GM23338 (cell line): ENCODE measurements around the gene STAP2. TPM values are rescaled to one million over a fixed set of nuclear protein-coding genes. Genes with fewer than 3 reads are reported as not detected.

Experiments
- ATAC-seq: fragments of 200-7000 bp; cut with Tn5 transposase; 3 replicates; pipeline ENCODE4 v1.9.1; 2020
- DNase-seq: peaks from one replicate; pipeline ENCODE4 v3.0.0-alpha.2; 2015; ENCODE audit warnings: low spot score
- H2AFZ ChIP-seq: fragments of 200-600 bp; sonication (generic); 2 replicates; pipeline ENCODE4 v1.8.0; 2016; ENCODE audit warnings: antibody characterized with exemption, mild to moderate bottlenecking, moderate library complexity
- H3F3A ChIP-seq: fragments of 200-600 bp; sonication (generic); replicated peaks from 2 replicates; pipeline ENCODE4 v1.8.0; 2017; ENCODE audit warnings: antibody characterized with exemption, mixed run types, low read depth
- H3K27ac ChIP-seq: fragments of 200-600 bp; sonication (generic); 2 replicates; pipeline ENCODE4 v1.6.1; 2016; ENCODE audit warnings: low read depth
- H3K27me3 ChIP-seq: fragments of 200-600 bp; sonication (generic); 2 replicates; pipeline ENCODE4 v1.8.0; 2016; ENCODE audit warnings: mild to moderate bottlenecking, mixed run types, moderate library complexity; ENCODE audit not compliant: insufficient read depth
- H3K36me3 ChIP-seq: fragments of 200-600 bp; sonication (generic); 2 replicates; pipeline ENCODE4 v1.8.0; 2016; ENCODE audit warnings: mild to moderate bottlenecking; ENCODE audit not compliant: insufficient read depth
- H3K4me1 ChIP-seq: fragments of 200-600 bp; sonication (generic); 2 replicates; pipeline ENCODE4 v1.8.0; 2016; ENCODE audit warnings: mild to moderate bottlenecking, moderate library complexity; ENCODE audit not compliant: insufficient read depth
- H3K4me2 ChIP-seq: fragments of 200-600 bp; sonication (generic); 2 replicates; pipeline ENCODE4 v1.7.1; 2017; ENCODE audit warnings: mixed run types
- H3K4me3 ChIP-seq: fragments of 200-600 bp; sonication (generic); 2 replicates; pipeline ENCODE4 v1.6.1; 2016; ENCODE audit warnings: mixed run types
- H3K79me2 ChIP-seq: fragments of 200-600 bp; sonication (generic); replicated peaks from 2 replicates; pipeline ENCODE4 v1.8.0; 2017; ENCODE audit warnings: mild to moderate bottlenecking; ENCODE audit not compliant: insufficient read depth
- H3K9me2 ChIP-seq: fragments of 200-600 bp; sonication (generic); 2 replicates; pipeline ENCODE4 v1.8.0; 2017; ENCODE audit not compliant: insufficient read depth
- H4K20me1 ChIP-seq: fragments of 200-600 bp; sonication (generic); replicated peaks from 2 replicates; pipeline ENCODE4 v1.8.0; 2017; ENCODE audit warnings: mild to moderate bottlenecking; ENCODE audit not compliant: insufficient read depth
- H3K27ac Mint-ChIP-seq: 2 replicates; pipeline ENCODE4 v1.8.0; 2020; ENCODE audit warnings: inconsistent platforms, mild to moderate bottlenecking, moderate library complexity, mixed read lengths
- H3K27me3 Mint-ChIP-seq: 3 replicates; pipeline ENCODE4 v1.8.0; 2022; ENCODE audit warnings: low read depth, mild to moderate bottlenecking, moderate library complexity, mixed read lengths, inconsistent platforms; ENCODE audit not compliant: insufficient read depth, poor library complexity
- H3K36me3 Mint-ChIP-seq: 3 replicates; pipeline ENCODE4 v1.8.0; 2021; ENCODE audit warnings: low read depth, mild to moderate bottlenecking, inconsistent platforms, moderate library complexity, mixed read lengths
- H3K4me1 Mint-ChIP-seq: 3 replicates; pipeline ENCODE4 v1.8.0; 2020; ENCODE audit warnings: mild to moderate bottlenecking, inconsistent platforms, mixed read lengths
- H3K4me3 Mint-ChIP-seq: 3 replicates; pipeline ENCODE4 v1.8.0; 2021; ENCODE audit warnings: moderate library complexity, mild to moderate bottlenecking, inconsistent platforms, mixed read lengths
- H3K9me3 Mint-ChIP-seq: 3 replicates; pipeline ENCODE4 v1.8.0; 2020; ENCODE audit warnings: moderate library complexity, mild to moderate bottlenecking, inconsistent platforms, mixed read lengths
- CREB1 ChIP-seq: fragments of 250-450 bp; sonication (Bioruptor Pico); IDR thresholded peaks from 2 replicates; pipeline ENCODE4 v1.5.0; 2020; ENCODE audit warnings: low read depth, mild to moderate bottlenecking, moderate library complexity
- EZH2 ChIP-seq: fragments of 200-600 bp; sonication (generic); IDR thresholded peaks from one replicate; pipeline ENCODE4 v1.8.0; 2017; ENCODE audit warnings: antibody characterized with exemption, mild to moderate bottlenecking, low read depth; ENCODE audit not compliant: unreplicated experiment
- EZH2phosphoT487 ChIP-seq: fragments of 200-600 bp; sonication (generic); IDR thresholded peaks from one replicate; pipeline ENCODE4 v1.8.1; 2018; ENCODE audit warnings: antibody characterized with exemption; ENCODE audit not compliant: unreplicated experiment
- POLR2AphosphoS5 ChIP-seq: IDR thresholded peaks from 2 replicates; pipeline ENCODE4 v1.6.1; 2016; ENCODE audit warnings: antibody characterized with exemption, low read depth
- REST ChIP-seq: IDR thresholded peaks from one replicate; pipeline ENCODE4 v1.6.1; 2018; ENCODE audit warnings: antibody characterized with exemption; ENCODE audit not compliant: unreplicated experiment
- ZNF114 ChIP-seq: fragments of 250-450 bp; sonication (Bioruptor Pico); IDR thresholded peaks from 2 replicates; pipeline ENCODE4 v1.5.0; 2020; ENCODE audit warnings: mild to moderate bottlenecking, moderate library complexity
- polyA plus RNA-seq: library from polyadenylated mRNA; unstranded; fragments of >200 nt; fragmentation: Nextera tagmentation; extraction: Ambion mirVana; gene quantifications from 2 replicates; pipeline ENCODE4 v1.2.1, GENCODE V29; 2016
- total RNA-seq: library from RNA; depleted of rRNA; stranded (reverse); fragments of >200 nt; shearing (Covaris generic); gene quantifications from 2 replicates; pipeline ENCODE4 v1.2.3, GENCODE V29; 2014
- TF ChIP-seq, protein P1 (sequence below): fragments of 250-450 bp; sonication (Bioruptor Pico); IDR thresholded peaks from 2 replicates; pipeline ENCODE4 v1.5.0; 2020; ENCODE audit warnings: mild to moderate bottlenecking, moderate library complexity

Gene STAP2
- total and polyA plus RNA-seq, 2 experiments from 2014 or later = 15.1 to 20.7 TPM

DNA sequence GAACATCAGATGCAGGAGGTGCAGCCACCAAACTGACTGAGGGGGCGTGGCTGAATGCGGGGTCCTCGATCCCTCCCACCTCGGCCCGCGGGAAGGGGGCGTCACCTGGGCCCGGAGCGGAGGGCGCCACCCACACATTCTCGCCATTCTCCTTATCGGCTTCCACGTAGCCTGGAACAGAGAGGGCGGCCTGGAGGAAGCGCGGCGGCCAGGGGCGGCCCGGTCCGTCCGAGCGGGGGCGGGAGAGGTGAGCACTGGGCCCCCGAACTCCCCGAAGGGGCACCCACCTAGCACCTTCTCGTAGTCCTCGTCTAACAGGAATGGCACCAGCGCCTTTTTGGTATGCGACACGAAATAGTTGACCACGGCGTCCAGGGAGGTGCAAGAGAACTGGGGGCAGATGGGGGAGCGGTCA lies 11.8 kb downstream of the STAP2 start:
- Histone ChIP-seq H3K27me3 (no peaks in the 10 kb centered on the region), H4K20me1 (no peaks in the 10 kb centered on the region; the same call in 1 of the 2 replicates), H3K79me2 (no peaks in the 10 kb centered on the region), H3K4me1 (peaks cover 3% of the 10 kb centered on the region; the same call in 1 of the 2 replicates), H3F3A (peaks cover 6% of the 10 kb centered on the region; the same call in 1 of the 2 replicates), H3K4me3 (peak overlapping the region; percentile 77), H3K27ac (peak overlapping the region; percentile 84; the same call in 1 of the 2 replicates), H3K36me3 (no peaks in the 10 kb centered on the region), H3K9me2 (no peaks in the 10 kb centered on the region), H3K4me2 (peak overlapping the region; percentile 95), H2AFZ (peak overlapping the region; percentile 97)
- Mint-ChIP-seq H3K27ac (peak overlapping the region; percentile 96), H3K36me3 (peaks cover 20% of the 10 kb centered on the region), H3K4me3 (peak overlapping the region; percentile 82), H3K9me3 (no peaks in the 10 kb centered on the region), H3K27me3 (peaks cover 30% of the 10 kb centered on the region), H3K4me1 (peaks cover 18% of the 10 kb centered on the region)
- ATAC-seq (peak; percentile 24), DNase-seq (peak; percentile 94)
- TF ChIP-seq CREB1 (CRISPR knock-in tag) = peak; percentile 25; the same call in 1 of the 2 replicates
- TF ChIP-seq EZH2 = no peak
- no peak for TF ChIP-seq REST
- TF ChIP-seq, protein P1, sequence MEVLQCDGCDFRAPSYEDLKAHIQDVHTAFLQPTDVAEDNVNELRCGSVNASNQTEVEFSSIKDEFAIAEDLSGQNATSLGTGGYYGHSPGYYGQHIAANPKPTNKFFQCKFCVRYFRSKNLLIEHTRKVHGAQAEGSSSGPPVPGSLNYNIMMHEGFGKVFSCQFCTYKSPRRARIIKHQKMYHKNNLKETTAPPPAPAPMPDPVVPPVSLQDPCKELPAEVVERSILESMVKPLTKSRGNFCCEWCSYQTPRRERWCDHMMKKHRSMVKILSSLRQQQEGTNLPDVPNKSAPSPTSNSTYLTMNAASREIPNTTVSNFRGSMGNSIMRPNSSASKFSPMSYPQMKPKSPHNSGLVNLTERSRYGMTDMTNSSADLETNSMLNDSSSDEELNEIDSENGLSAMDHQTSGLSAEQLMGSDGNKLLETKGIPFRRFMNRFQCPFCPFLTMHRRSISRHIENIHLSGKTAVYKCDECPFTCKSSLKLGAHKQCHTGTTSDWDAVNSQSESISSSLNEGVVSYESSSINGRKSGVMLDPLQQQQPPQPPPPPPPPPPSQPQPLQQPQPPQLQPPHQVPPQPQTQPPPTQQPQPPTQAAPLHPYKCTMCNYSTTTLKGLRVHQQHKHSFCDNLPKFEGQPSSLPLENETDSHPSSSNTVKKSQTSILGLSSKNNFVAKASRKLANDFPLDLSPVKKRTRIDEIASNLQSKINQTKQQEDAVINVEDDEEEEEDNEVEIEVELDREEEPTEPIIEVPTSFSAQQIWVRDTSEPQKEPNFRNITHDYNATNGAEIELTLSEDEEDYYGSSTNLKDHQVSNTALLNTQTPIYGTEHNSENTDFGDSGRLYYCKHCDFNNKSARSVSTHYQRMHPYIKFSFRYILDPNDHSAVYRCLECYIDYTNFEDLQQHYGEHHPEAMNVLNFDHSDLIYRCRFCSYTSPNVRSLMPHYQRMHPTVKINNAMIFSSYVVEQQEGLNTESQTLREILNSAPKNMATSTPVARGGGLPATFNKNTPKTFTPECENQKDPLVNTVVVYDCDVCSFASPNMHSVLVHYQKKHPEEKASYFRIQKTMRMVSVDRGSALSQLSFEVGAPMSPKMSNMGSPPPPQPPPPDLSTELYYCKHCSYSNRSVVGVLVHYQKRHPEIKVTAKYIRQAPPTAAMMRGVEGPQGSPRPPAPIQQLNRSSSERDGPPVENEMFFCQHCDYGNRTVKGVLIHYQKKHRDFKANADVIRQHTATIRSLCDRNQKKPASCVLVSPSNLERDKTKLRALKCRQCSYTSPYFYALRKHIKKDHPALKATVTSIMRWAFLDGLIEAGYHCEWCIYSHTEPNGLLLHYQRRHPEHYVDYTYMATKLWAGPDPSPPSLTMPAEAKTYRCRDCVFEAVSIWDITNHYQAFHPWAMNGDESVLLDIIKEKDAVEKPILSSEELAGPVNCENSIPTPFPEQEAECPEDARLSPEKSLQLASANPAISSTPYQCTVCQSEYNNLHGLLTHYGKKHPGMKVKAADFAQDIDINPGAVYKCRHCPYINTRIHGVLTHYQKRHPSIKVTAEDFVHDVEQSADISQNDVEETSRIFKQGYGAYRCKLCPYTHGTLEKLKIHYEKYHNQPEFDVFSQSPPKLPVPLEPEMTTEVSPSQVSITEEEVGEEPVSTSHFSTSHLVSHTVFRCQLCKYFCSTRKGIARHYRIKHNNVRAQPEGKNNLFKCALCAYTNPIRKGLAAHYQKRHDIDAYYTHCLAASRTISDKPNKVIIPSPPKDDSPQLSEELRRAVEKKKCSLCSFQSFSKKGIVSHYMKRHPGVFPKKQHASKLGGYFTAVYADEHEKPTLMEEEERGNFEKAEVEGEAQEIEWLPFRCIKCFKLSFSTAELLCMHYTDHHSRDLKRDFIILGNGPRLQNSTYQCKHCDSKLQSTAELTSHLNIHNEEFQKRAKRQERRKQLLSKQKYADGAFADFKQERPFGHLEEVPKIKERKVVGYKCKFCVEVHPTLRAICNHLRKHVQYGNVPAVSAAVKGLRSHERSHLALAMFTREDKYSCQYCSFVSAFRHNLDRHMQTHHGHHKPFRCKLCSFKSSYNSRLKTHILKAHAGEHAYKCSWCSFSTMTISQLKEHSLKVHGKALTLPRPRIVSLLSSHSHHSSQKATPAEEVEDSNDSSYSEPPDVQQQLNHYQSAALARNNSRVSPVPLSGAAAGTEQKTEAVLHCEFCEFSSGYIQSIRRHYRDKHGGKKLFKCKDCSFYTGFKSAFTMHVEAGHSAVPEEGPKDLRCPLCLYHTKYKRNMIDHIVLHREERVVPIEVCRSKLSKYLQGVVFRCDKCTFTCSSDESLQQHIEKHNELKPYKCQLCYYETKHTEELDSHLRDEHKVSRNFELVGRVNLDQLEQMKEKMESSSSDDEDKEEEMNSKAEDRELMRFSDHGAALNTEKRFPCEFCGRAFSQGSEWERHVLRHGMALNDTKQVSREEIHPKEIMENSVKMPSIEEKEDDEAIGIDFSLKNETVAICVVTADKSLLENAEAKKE (CRISPR knock-in tag) = no peak
- no peak for TF ChIP-seq ZNF114 (CRISPR knock-in tag)
- no peak for TF ChIP-seq EZH2phosphoT487
- TF ChIP-seq POLR2AphosphoS5 = peak; percentile 50
